ENCODE measurements around the gene SIPA1L3.

DNA sequence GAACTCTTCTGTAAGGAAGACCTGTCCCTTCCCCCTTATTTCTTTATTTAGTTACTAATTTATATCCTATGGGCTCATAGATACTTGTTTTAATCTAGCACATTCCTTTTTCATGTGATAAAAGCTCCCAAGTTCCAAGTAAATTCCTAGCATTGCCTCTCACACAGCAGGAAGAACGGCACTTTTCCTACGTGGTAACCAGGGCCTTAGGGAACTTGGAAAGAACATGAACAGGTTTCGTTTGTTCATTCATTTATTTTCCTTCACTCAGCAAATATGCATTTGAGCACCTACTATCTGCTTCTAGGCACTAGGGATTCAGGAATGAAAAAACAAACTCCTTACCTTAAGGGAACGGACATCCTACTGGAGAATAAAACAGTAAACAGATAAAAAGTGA, 125.1 kb downstream of the SIPA1L3 start:
- TF ChIP-seq, protein P1, sequence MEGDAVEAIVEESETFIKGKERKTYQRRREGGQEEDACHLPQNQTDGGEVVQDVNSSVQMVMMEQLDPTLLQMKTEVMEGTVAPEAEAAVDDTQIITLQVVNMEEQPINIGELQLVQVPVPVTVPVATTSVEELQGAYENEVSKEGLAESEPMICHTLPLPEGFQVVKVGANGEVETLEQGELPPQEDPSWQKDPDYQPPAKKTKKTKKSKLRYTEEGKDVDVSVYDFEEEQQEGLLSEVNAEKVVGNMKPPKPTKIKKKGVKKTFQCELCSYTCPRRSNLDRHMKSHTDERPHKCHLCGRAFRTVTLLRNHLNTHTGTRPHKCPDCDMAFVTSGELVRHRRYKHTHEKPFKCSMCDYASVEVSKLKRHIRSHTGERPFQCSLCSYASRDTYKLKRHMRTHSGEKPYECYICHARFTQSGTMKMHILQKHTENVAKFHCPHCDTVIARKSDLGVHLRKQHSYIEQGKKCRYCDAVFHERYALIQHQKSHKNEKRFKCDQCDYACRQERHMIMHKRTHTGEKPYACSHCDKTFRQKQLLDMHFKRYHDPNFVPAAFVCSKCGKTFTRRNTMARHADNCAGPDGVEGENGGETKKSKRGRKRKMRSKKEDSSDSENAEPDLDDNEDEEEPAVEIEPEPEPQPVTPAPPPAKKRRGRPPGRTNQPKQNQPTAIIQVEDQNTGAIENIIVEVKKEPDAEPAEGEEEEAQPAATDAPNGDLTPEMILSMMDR (IDR thresholded peaks at IDR 0.05; ENCODE audit: poor library complexity) = no peak
- no peak for TF ChIP-seq EZH2phosphoT487 (IDR thresholded peaks at IDR 0.05; ENCODE audit: low read depth, severe bottlenecking, unreplicated experiment)
